Measurements from ENCODE around the gene SLC66A3. TPM values are rescaled to one million over a fixed set of nuclear protein-coding genes. Genes with fewer than 3 reads are reported as not detected.

Gene SLC66A3
- total RNA-seq, 1 donor from 2014 or later, result 23.3 TPM

DNA sequence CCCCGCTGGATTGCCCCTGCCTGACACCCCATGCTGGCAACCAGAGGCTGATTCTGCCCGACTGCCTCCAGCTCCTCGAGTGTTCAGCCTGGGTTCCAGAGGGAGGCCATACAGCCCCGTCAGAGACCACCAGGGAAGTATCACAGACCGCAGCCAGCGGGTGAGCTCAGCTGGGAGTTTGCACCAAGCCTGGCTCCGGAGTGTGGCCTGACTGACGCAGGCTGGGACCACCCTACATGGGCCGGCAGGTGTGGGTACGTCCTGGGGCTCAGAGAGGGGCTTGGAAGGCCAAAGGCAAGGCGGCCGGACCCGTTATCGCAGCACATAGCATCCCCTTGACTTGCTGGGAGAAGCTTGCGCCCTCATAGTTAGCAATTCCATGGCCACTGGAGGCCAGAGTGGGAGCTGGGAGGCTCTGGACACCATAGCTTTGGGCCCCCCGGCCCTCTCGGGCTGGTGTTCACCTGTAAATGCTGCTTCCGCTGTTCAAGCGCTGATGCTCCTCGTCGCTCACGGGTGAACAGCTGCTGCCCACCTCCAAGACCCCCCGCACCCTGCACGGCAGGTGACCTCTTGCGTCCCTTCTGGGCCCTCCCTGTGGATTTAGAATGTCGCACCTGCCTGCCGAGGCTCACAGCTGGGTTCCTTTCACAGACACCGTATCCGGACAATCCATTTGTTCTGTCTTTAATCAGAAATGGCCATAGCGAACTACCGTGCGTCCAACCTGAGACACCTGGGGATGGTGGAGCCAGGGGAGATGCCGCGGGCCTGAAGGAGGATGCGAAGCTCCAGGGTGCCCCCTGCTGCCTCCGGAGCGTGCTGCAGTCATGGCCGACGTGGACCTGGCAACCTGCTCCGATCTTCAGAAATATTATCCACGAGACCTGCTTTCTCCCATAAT lies 31.2 kb upstream of the SLC66A3 start:
- Mint-ChIP-seq H3K36me3 (ENCODE audit: unreplicated experiment) (no peaks in the 10 kb centered on the region), H3K27ac (ENCODE audit: unreplicated experiment) (no peak overlapping the region), H3K27me3 (ENCODE audit: unreplicated experiment) (peaks cover 18% of the 10 kb centered on the region), H3K4me3 (ENCODE audit: unreplicated experiment) (no peak overlapping the region), H3K4me1 (ENCODE audit: unreplicated experiment) (peaks cover 8% of the 10 kb centered on the region), H3K9me3 (ENCODE audit: unreplicated experiment) (no peaks in the 10 kb centered on the region)
- no peak for DNase-seq (ENCODE audit: extremely low spot score, unreplicated experiment)
- TF ChIP-seq, protein P1, sequence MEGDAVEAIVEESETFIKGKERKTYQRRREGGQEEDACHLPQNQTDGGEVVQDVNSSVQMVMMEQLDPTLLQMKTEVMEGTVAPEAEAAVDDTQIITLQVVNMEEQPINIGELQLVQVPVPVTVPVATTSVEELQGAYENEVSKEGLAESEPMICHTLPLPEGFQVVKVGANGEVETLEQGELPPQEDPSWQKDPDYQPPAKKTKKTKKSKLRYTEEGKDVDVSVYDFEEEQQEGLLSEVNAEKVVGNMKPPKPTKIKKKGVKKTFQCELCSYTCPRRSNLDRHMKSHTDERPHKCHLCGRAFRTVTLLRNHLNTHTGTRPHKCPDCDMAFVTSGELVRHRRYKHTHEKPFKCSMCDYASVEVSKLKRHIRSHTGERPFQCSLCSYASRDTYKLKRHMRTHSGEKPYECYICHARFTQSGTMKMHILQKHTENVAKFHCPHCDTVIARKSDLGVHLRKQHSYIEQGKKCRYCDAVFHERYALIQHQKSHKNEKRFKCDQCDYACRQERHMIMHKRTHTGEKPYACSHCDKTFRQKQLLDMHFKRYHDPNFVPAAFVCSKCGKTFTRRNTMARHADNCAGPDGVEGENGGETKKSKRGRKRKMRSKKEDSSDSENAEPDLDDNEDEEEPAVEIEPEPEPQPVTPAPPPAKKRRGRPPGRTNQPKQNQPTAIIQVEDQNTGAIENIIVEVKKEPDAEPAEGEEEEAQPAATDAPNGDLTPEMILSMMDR (IDR thresholded peaks at IDR 0.05), result peak; percentile 93

DNA sequence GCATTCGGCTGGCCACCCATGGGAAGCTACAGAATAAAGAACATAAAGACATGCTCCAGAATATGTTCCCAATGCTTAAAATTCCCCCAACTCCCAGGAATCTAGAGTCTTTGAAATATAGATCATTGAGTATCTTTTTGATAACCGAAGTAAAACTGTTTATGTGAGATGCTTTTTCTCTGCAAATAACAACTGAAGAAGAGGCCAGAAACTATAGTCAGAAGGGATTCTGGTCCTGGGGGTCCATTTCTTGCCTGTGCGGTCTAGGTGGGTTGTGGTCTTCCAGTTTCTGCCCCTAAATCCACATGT lies 30.6 kb upstream of the SLC66A3 start:
- Mint-ChIP-seq H3K27me3 (ENCODE audit: unreplicated experiment) (peaks cover 18% of the 10 kb centered on the region), H3K27ac (ENCODE audit: unreplicated experiment) (no peak overlapping the region), H3K4me3 (ENCODE audit: unreplicated experiment) (no peak overlapping the region), H3K4me1 (ENCODE audit: unreplicated experiment) (peaks cover 10% of the 10 kb centered on the region), H3K9me3 (ENCODE audit: unreplicated experiment) (no peaks in the 10 kb centered on the region), H3K36me3 (ENCODE audit: unreplicated experiment) (no peaks in the 10 kb centered on the region)
- no peak for DNase-seq (ENCODE audit: extremely low spot score, unreplicated experiment)
- TF ChIP-seq, protein P1 (IDR thresholded peaks at IDR 0.05), result no peak

DNA sequence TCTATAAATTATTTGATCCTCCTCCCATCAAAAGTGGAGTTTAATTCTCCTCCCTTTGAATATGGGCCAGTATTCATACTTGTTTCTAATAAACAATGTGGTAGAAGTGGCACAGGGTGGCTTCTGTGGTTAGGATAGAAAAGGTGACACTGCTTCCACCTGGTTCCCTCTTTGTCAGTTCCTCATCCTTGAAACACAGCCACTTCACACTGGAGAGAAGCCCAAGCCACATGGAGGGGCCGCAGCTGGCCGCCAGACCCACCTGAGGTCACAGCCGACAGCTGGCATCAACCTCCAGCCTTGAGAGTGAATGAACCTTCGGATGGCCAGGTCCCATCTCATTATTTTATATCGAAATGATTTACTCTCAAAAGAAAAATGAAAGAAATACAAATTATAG lies 27.5 kb upstream of the SLC66A3 start:
- H3K27ac Mint-ChIP-seq (ENCODE audit: unreplicated experiment), result no peak overlapping the region
- no peak for DNase-seq (ENCODE audit: extremely low spot score, unreplicated experiment)
- TF ChIP-seq, protein P1 (IDR thresholded peaks at IDR 0.05), result no peak
- H3K27me3 Mint-ChIP-seq (ENCODE audit: unreplicated experiment), result peaks cover 12% of the 10 kb centered on the region
- peaks cover 15% of the 10 kb centered on the region for H3K4me1 Mint-ChIP-seq (ENCODE audit: unreplicated experiment)
- no peaks in the 10 kb centered on the region for H3K9me3 Mint-ChIP-seq (ENCODE audit: unreplicated experiment)
- H3K36me3 Mint-ChIP-seq (ENCODE audit: unreplicated experiment), result no peaks in the 10 kb centered on the region
- H3K4me3 Mint-ChIP-seq (ENCODE audit: unreplicated experiment), result no peak overlapping the region

DNA sequence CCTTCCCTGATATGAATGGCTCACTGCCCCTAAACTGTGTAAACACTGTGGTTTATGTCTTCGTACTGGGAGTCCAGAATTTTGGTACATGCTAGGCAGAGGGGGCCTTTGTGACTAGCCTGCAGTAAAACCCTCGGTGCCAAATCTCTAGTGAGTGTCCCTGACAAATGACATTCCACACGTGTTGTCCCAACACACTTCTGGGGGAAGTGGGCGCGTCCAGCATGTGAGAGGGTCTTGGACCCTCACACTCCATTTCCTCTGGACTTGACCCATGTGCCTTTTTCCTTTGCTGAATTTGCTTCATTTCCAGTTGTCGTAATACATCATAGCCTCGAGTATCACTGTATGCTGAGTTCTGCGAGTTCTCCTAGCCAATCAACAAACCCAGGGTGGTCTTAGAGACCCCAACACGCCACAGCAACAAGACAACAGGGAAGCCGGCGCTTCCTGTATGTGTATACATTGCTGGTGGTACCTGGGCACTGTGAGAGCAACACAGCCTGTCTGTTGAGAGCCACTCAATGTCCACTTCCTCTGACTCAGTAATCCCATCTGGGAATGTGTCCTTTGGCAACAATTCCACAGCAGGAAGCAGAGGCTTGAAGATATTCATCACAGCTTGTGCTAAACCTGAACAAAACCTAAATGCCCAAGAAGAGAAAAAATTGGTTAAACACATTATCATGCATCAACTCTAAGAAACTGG lies 26.9 kb upstream of the SLC66A3 start:
- Mint-ChIP-seq H3K27ac (ENCODE audit: unreplicated experiment) (no peak overlapping the region), H3K4me3 (ENCODE audit: unreplicated experiment) (no peak overlapping the region), H3K36me3 (ENCODE audit: unreplicated experiment) (no peaks in the 10 kb centered on the region), H3K9me3 (ENCODE audit: unreplicated experiment) (no peaks in the 10 kb centered on the region), H3K27me3 (ENCODE audit: unreplicated experiment) (peaks cover 12% of the 10 kb centered on the region), H3K4me1 (ENCODE audit: unreplicated experiment) (peaks cover 18% of the 10 kb centered on the region)
- TF ChIP-seq, protein P1 (IDR thresholded peaks at IDR 0.05), result no peak
- DNase-seq (ENCODE audit: extremely low spot score, unreplicated experiment), result no peak

Measured in osteocyte (in vitro differentiated cells).